ENCODE measurements around the gene SNUPN.

Gene SNUPN

DNA sequence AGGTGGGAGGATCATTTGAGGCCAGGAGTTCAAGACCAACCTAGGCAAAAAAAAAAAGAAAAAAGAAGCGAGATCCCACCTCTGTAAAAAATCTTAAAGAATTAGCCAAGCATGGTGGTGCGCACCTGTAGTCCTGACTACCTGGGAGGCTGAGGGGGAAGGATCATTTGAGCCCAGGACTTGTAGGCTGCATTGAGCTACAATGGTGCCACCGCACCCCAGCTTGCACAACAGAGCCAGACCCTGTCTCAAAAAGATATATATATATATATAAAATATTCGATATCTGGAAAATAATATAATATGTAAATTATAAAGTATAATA, 15.6 kb upstream of the SNUPN start:
- ChIA-PET CTCF (interaction anchor here (0.6 to 2.9 kb wide), 4 partner anchors 10 to 273 kb away, joined by 3 to 9 read pairs (median 3); partner anchors contain the start of genes MAN2C1 and SIN3A), POLR2A (interaction anchor here (0.8 to 7.3 kb wide), 11 partner anchors 9 to 188 kb away, joined by 3 to 99 read pairs (median 9); partner anchors contain the start of genes PTPN9, SIN3A, SNUPN and SNX33)
- TF ChIP-seq NFRKB (IDR thresholded peaks at IDR 0.05) (no peak), CTBP1 (IDR thresholded peaks at IDR 0.05; ENCODE audit: borderline replicate concordance) (no peak), LEF1 (IDR thresholded peaks at IDR 0.05; ENCODE audit: borderline replicate concordance) (no peak), ELF4 (IDR thresholded peaks at IDR 0.05) (no peak), FOXA1 (IDR thresholded peaks at IDR 0.05) (no peak), ARNT (IDR thresholded peaks at IDR 0.05) (no peak), SUZ12 (IDR thresholded peaks at IDR 0.05) (no peak), L3MBTL2 (conservative IDR thresholded peaks at IDR 0.05) (no peak; the same call in 1 of the 2 replicates), ZNF384 (IDR thresholded peaks at IDR 0.05) (no peak)
- TF ChIP-seq, protein P1, sequence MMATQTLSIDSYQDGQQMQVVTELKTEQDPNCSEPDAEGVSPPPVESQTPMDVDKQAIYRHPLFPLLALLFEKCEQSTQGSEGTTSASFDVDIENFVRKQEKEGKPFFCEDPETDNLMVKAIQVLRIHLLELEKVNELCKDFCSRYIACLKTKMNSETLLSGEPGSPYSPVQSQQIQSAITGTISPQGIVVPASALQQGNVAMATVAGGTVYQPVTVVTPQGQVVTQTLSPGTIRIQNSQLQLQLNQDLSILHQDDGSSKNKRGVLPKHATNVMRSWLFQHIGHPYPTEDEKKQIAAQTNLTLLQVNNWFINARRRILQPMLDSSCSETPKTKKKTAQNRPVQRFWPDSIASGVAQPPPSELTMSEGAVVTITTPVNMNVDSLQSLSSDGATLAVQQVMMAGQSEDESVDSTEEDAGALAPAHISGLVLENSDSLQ (IDR thresholded peaks at IDR 0.05): no peak
- no peak for DNase-seq (ENCODE audit: extremely low spot score)

GRCh38 chr15:75640483-75641178, 15.1 kb upstream of the SNUPN start:
- TF ChIP-seq ZNF384 (IDR thresholded peaks at IDR 0.05): no peak
- peak; percentile 72 for TF ChIP-seq L3MBTL2 (conservative IDR thresholded peaks at IDR 0.05)
- ChIA-PET CTCF (interaction anchor here (0.7 to 2.9 kb wide), 5 partner anchors 86 to 273 kb away, joined by 3 to 9 read pairs (median 3); partner anchors contain the start of genes MAN2C1 and SIN3A), POLR2A (interaction anchor here (0.7 to 7.3 kb wide), 31 partner anchors 9 to 442 kb away, joined by 3 to 99 read pairs (median 5); partner anchors contain the start of genes MAN2C1, PTPN9, SIN3A and SNUPN)
- DNase-seq (ENCODE audit: extremely low spot score): no peak

DNA sequence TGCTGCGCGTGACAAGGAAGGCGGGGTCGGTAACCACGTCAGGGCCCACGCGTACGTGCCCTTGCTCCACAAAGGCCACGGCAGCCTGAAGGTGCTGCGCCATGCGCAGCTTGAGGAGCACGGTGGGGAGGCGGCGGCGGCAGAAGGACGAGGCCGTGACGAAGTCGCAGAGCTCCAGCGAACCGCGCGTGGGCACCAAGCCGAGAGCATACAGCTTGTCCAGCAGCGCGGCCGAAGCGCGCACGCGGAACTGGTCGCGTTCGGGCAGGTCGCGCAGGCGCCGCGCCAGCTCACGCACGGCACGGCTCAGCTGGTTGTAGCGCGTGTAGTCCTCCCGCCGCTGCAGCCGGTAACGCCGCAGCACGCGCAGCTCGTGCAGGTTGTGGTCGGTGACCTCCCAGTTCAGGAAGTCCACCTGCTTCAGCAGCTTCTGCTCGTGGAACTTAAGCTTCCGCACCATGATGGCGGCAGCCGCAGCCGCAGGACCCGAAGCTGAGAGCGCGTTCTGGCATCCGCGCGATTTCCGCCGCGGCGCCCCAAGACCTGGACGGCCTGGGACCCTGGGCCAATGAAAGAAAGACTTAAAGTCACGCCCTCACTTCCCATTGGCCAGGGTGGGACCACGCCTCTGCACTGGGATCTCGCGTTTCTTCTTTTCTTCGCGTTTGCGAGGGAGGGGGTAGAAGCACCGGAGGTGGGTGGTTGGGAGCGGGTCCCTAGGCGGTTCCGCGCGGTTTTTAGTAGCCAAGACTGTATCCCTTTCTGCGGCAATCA, 14.4 kb upstream of the SNUPN start, which contains the start of gene IMP3:
Gene IMP3 (minus strand): TSS at position 516 of the 774 bp plus-strand sequence. CDS start 56 bp downstream, at position 460.
- CTCF ChIA-PET: interaction anchor here (0.7 to 2.9 kb wide), 5 partner anchors 85 to 272 kb away, joined by 3 to 9 read pairs (median 3); partner anchors contain the start of genes MAN2C1 and SIN3A
- TF ChIP-seq, protein P1 (IDR thresholded peaks at IDR 0.05): no peak
- TF ChIP-seq L3MBTL2 (conservative IDR thresholded peaks at IDR 0.05): peak; percentile 90
- no peak for TF ChIP-seq LEF1 (IDR thresholded peaks at IDR 0.05; ENCODE audit: borderline replicate concordance)
- TF ChIP-seq ELF4 (IDR thresholded peaks at IDR 0.05): peak; percentile 70
- TF ChIP-seq SUZ12 (IDR thresholded peaks at IDR 0.05): no peak
- no peak for TF ChIP-seq HDGF (IDR thresholded peaks at IDR 0.05; ENCODE audit: borderline replicate concordance)
- POLR2A ChIA-PET: interaction anchor here (0.7 to 7.3 kb wide), 33 partner anchors 10 to 441 kb away, joined by 3 to 99 read pairs (median 5); partner anchors contain the start of genes MAN2C1, PTPN9, SIN3A and SNUPN
- peak; percentile 96 for DNase-seq (ENCODE audit: extremely low spot score)

DNA sequence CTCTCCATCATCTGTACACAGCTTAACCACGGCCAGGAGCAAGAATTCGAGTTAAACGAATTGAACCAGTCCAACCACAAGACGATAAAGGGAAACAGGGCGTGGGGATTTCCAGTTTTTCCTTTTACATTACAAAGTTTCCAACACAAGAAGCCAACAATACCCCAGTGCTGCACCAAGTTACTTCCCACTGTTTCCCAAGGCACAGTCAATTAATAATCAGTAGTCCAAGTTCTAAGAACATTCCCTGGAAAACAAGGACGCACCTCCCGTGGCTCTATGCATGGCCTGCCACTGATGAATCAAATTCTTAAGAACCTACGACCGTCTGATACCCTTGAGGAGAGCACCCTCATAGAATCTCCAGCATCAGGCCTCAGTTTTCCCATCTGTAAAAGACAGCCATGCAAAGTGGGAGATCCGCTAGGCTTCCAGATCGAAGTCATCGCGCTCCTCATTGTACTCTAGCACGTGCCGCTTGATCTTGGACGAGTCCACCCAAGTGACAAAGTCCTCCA, 13.7 kb upstream of the SNUPN start:
- TF ChIP-seq ELF4 (IDR thresholded peaks at IDR 0.05) (no peak), L3MBTL2 (conservative IDR thresholded peaks at IDR 0.05) (no peak), FOXA1 (IDR thresholded peaks at IDR 0.05) (no peak), HDGF (IDR thresholded peaks at IDR 0.05; ENCODE audit: borderline replicate concordance) (no peak), NFRKB (IDR thresholded peaks at IDR 0.05) (no peak), TARDBP (IDR thresholded peaks at IDR 0.05) (no peak), SP1 (IDR thresholded peaks at IDR 0.05) (no peak), SUZ12 (IDR thresholded peaks at IDR 0.05) (no peak), ZNF384 (IDR thresholded peaks at IDR 0.05) (no peak), ARNT (IDR thresholded peaks at IDR 0.05) (no peak), LEF1 (IDR thresholded peaks at IDR 0.05; ENCODE audit: borderline replicate concordance) (no peak), CTBP1 (IDR thresholded peaks at IDR 0.05; ENCODE audit: borderline replicate concordance) (no peak), FOXK2 (IDR thresholded peaks at IDR 0.05) (no peak)
- TF ChIP-seq, protein P1 (IDR thresholded peaks at IDR 0.05): no peak
- ChIA-PET CTCF (interaction anchor here (0.9 to 2.9 kb wide), 9 partner anchors 8 to 271 kb away, joined by 3 to 9 read pairs (median 4); partner anchors contain the start of genes MAN2C1 and SNX33), POLR2A (interaction anchor here (0.6 to 7.3 kb wide), 28 partner anchors 8 to 526 kb away, joined by 3 to 99 read pairs (median 6); partner anchors contain the start of genes MAN2C1, PTPN9, SIN3A and SNUPN)
- DNase-seq (ENCODE audit: extremely low spot score): no peak

GRCh38 chr15:75637245-75638009, 11.9 kb upstream of the SNUPN start:
- no peak for TF ChIP-seq SUZ12 (IDR thresholded peaks at IDR 0.05)
- no peak for TF ChIP-seq LEF1 (IDR thresholded peaks at IDR 0.05; ENCODE audit: borderline replicate concordance)
- TF ChIP-seq NFRKB (IDR thresholded peaks at IDR 0.05): no peak
- no peak for TF ChIP-seq FOXM1 (IDR thresholded peaks at IDR 0.05; ENCODE audit: borderline replicate concordance)
- no peak for TF ChIP-seq BHLHE40 (IDR thresholded peaks at IDR 0.05; ENCODE audit: borderline replicate concordance)
- no peak for TF ChIP-seq HDGF (IDR thresholded peaks at IDR 0.05; ENCODE audit: borderline replicate concordance)
- TF ChIP-seq SP1 (IDR thresholded peaks at IDR 0.05): no peak
- CTCF ChIA-PET: interaction anchor here (0.8 to 1.6 kb wide), 8 partner anchors 10 to 269 kb away, joined by 3 to 8 read pairs (median 6); partner anchors contain the start of genes MAN2C1, SNUPN and SNX33
- POLR2A ChIA-PET: interaction anchor here (4.5 to 7.3 kb wide), 4 partner anchors 9 to 268 kb away, joined by 37 to 99 read pairs (median 70); partner anchors contain the start of genes MAN2C1, SIN3A, SNUPN and SNX33

More at GRCh38 chr15:75637245-75638009, 11.9 kb upstream of the SNUPN start:
- no peak for DNase-seq (ENCODE audit: extremely low spot score)
